ENCODE data around the gene USP30.
"Not testable (repeated sequence)": the region's sequence is repeated elsewhere in the genome, so short reads cannot be mapped to it uniquely, and the experiment has no call there.

The USP30 gene, protein sequence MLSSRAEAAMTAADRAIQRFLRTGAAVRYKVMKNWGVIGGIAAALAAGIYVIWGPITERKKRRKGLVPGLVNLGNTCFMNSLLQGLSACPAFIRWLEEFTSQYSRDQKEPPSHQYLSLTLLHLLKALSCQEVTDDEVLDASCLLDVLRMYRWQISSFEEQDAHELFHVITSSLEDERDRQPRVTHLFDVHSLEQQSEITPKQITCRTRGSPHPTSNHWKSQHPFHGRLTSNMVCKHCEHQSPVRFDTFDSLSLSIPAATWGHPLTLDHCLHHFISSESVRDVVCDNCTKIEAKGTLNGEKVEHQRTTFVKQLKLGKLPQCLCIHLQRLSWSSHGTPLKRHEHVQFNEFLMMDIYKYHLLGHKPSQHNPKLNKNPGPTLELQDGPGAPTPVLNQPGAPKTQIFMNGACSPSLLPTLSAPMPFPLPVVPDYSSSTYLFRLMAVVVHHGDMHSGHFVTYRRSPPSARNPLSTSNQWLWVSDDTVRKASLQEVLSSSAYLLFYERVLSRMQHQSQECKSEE

DNA sequence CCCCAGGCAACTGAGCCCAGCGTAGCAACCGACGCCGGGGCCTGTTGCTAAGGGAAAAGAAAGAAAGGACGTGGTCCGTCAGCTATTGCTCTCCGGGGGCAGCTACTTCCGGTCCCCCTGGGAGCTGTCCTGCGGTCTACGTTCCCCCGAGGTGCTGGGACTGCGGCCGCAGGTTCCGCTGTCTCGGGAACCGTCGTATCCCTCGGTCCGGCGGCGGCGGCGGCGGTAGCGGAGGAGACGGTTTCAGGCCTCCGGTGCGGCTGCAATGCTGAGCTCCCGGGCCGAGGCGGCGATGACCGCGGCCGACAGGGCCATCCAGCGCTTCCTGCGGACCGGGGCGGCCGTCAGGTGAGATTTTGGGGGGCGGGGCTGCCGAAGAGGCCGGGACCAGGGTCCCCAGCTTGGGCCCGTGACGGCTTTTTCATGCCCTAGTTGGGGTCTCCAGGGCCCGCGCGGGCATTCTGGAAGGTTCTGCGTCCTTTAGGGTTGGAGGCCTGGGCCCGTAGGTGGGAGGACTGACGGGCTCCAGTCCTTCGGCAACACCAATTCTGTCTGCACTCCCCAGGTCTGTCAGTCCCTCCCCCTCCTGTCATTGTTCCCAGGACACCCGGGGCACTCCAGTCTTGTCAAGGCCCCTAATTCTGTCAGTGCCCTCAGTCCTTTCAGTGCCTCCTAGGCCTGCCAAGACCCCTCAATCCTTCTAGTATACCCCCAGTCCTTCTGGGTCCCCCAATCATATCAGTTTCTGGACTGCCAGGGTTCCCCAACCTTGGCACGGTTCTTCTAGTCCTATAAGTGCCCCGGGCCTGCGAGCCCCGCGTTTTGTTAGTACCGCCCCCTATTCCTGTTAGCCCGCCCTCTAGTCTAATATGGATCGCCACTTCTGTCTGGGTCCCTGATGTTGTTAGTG is at the start of gene USP30:
USP30 (plus strand) TSS at position 163 of the 910 bp plus-strand sequence; CDS start at position 266, 103 bp downstream.
- DNase-seq = peak; percentile 87 to 89

DNA sequence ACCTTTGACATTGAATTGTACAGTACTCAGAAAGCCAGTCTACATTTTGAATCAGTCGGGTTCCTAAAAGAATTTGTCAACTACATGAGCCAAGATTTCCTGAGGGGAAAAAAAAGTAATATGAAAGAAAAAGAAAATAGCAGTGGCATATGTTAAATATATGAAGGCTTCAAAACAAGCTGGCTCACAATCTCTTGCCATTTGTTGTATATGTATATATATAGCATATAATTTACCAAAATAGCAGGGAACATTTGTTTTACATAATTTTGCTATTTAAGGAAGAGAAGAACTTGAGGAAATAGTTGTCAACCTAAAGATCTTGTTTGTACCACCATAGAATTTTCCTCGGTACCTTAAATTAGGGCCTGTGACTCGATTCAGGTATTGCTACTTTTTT is 48.4 kb upstream of the USP30 start:
- no peak for DNase-seq

DNA sequence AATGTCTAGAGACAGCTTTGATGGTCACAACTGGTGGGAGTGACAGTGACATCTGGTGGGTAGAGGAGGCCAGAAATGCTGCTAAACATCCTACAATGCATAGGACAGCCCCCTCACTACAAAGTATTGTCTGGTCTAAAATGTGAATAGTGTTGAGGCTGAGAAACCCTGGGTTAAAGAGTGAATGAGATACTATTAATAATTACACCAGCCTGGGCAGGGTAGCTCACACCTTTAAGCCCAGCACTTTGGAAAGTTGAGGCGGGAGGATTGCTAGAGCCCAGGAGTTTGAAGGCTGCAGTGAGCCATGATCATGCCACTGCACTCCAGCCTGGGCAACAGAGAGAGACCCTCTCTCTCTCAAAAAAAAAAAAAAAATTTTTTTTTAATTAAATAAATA is 42.6 kb upstream of the USP30 start:
- DNase-seq = no peak

DNA sequence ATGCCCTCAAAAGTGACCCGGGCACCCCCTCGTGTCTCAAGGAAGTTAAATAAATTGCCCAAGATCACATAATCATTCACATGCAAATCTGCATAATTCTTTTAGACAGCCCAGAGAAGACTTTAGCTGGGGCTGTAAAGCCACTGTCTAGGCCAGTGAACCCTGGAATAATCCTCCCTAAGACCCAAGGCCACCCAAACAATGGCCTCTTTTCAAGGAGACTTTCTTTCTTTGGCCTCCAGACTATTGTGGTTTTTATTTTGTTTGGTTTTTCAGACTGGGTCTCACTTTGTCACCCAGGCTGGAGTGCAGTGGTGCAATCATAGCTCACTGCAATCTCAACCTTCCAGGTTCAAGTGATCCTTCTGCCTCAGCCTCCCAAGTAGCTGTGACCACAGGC is 42.1 kb upstream of the USP30 start:
- no peak for DNase-seq

DNA sequence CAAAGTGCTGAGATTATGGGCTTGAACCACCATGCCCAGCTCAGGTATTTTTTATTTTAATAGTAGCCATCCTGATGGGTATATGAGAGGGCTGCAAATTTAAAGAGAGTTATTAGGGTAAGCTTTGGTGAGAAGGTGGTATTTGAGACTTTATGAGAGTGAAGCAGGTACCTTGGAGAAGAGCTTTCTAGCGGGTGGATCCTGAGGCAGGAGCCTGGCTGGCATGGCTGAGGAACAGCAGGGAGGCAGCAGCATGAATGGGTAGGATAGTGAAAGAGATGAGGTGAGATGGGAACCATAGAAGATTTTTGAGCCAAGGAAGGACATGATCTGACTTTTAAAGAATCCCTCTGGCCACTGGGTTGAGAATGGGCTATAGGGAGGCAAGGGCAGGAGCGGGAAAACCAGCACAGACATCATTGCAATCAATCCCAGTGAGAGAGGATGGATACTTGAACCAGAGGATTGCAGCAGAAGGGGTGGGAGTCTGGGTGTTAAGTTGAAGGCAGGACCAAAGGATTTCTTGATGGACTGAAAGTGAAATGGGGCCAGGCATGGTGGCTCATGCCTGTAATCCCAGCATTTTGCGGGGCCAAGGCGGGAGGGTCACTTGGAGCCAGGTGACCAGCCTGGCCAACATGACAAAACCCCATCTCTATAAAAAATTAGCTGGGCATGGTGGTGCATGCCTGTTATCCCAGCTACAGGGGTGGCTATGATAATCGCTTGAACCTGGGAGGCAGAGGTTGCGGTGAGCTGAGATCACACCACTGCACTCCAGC is 37.2 kb upstream of the USP30 start:
- DNase-seq = no peak

DNA sequence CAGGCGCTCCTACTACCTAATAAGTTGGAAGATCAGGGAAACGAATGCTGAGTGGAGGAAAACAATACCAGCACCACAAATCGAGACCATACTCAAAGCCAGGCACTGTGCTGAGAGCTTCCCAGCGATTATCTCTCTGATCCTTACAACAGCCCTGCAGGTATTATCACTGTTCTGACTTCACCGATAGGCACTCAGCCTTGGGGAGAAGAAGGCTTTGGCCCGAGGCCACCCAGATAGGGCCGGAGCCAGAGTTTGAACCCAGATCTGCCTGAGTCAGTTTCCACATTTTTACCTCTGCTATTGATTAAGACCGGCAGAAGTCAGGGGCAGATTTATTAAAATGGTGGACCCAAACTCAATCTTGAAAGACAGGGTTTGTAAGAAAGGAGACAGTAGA is 36.4 kb upstream of the USP30 start:
- no peak for DNase-seq

DNA sequence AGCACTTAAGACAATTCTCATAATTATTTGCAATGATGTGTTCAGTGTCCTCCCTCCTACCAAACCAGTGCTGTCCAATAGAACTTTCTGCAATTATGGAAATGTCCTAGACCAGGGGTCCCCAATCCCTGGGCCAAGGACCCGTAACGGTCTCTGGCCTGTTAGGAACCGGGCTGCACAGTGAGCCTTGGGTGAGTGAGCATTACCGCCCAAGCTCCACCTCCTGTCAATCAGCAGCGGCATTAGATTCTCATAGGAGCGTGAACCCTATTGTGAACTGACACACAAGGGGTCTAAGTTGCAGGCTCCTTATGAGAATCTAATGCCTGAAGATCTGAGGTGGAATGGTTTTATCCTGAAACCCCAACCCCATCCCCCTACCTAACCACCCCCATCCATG is 35.4 kb upstream of the USP30 start:
- DNase-seq = no peak

DNA sequence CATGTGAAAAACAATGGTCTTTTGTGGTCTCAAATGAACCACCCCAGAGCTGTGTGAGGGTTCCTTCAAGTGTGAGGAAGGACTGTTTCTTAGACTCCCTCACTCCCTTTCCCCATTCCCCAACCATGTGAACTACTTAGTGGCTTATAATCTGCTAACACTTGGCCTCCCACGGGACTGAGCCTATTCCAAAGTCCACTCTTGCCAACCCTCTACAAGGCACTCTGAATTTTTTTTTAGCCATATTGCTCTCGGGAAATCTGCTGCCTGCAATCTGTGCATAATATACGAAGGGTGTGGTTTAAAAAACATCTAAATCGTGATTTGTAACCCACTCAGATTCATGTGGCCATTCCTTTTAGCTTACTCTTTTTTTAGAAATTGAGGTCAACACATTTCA is 34.1 kb upstream of the USP30 start:
- DNase-seq = no peak

DNA sequence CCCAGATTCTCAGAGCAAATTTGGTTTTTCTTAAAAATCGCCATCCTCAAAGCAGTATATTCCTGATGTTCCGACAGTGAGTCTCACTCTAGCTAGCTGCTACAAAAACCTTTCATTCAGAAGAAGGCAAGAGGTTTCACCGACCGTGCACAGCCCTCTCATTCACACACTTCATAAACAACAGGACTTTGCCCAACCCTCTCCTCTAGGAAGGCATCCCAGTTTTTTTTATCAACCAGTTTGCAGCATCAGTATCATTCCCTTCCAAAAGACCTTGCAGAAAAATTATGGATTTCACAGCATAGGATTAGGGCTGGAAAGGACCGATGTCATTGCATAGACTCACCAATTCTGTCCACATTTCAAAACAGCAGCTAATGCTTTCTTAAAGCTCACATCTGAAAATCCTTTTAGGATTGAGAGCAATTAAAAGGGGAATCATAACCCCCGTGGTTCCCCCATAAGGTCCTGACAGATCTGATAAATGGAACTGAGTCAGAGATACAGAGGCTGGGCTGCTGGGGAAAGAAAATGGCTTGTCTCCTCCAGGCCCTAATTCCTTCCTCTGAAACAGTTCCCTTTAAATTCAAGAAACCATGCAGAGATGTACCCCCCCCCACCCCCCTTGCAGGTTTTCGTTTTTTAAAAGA is 32.1 kb upstream of the USP30 start:
- DNase-seq = no peak

DNA sequence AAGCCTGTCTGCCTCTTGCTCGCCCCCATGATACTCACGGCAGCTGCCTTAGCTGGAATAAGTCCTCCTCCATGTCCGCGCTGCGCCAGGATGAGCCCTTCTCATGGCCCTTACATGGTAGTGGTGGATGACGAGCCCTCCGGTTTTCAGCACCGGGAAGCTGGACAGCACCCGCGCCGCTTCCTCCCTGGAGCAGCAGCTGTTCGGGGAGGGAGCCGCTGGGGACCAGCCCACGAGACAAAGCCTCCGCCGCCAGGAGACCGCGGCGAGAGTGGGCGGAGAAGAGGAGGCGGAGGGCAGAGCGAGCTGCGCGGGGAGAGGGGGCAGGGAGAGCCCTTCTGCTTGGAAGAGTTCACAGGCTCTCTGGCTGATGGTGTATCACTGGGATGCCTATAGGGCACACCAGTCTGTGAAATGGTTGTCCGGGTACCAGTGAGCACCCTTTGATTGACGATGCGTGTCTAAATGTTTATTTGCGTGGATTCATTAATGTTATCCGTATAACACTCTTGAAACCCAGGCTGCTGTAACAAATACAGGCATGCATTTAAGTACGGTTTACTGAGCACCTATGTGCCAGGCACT is 31.5 kb upstream of the USP30 start, which contains the start of gene SVOP:
SVOP (minus strand) TSS at position 273 of the 585 bp plus-strand sequence; CDS start at position 73, 200 bp downstream.
- DNase-seq = peak; percentile 57 to 77

DNA sequence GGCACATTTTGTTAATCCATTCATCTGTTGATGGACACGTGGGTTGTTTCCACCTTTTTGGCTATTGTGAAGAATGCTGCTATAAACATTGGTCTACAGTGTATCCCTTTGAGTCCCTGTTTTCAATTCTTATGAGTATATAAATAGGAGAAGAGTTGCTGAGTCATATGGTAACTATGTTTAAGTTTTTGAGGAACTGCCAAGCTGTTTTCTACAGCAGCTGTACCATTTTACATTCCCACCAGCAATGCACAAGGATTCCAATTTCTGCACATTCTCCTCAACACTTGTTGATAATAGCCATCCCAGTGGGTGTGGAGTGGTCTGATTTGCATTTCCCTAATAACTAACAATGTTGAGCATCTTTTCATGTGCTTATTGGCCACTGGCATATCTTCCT is 24.6 kb upstream of the USP30 start:
- DNase-seq = peak in 1 of 2 experiments; percentile 2

DNA sequence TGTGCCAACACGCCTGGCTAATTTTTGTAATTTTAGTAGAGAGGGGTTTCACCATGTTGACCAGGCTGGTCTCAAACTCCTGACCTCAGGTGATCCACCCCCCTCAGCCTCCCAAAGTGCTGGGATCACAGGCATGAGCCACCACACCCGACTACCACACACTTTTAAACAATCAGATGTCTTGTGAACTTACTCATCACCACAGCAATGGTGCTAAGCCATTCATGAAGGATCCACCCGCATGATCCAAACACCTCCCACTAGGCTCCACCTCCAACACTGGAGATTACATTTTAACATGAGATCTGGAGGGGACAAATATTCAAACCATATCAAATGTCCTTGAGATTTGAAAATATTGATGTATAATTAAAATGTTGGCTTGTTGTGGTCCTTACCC is 23.8 kb upstream of the USP30 start:
- DNase-seq = not testable (repeated sequence)

DNA sequence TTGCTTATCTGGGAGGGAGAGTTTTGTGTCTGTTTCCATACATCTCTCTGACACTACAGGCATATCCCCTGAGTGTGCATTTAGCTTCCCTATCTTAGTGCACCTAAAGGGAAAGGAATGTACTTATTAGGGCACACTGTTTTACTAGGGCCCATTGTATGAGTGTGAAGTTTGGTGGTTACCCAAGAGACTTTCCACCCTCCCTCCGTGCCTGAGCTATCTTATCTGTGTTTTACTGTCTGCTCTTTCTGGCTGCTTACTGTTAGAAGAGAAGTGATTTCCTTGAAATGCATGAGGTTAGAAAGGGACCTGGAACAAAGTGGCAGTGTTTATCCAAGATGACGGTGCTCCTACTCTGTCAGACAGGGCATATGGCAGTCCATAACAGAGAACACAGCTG is 23.0 kb upstream of the USP30 start:
- DNase-seq = no peak

DNA sequence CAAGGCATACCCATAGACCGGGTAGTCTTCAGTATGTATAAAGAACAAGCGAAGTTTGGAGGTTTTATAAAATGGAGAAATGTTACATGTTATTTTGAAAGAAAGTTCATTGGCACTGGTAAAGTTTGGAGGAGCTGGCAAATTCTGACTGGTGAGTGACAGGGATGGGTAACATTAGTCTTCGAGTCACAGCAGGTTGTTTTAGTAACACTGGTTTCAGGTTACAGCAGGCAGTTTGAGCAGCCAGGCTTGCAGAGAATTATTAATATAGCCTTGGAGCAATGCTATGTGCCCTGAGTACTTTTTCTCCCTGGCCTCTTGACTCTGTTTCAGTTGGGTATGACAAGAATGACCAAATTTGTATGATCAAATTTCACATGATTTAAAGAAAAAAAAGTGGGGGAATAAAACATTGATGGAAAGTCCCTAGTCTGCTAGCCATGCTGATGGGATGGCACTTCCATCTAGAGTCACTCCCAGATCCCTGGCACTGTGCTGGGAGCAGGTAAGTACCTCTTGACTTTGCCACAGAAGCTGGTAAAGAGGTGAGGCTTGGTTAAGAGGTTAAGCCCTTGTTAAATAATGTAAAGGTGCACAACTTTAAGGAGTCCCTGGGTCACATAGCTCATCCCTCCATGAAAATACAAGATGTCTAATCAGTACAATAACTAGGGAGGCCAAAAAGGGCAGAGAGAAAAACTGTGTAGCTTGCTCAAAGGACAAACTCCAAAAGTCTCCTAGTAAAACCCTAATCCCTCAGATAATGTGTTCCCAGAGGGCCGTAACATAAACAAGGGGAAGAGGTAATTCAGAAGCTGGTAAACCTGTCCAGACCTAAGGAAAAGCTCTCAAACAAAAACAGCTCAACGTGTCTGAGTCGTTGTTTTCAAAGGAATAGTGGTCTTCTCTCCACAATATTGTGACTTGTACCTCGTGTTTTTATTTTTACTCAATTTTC is 18.9 kb upstream of the USP30 start:
- DNase-seq = no peak

DNA sequence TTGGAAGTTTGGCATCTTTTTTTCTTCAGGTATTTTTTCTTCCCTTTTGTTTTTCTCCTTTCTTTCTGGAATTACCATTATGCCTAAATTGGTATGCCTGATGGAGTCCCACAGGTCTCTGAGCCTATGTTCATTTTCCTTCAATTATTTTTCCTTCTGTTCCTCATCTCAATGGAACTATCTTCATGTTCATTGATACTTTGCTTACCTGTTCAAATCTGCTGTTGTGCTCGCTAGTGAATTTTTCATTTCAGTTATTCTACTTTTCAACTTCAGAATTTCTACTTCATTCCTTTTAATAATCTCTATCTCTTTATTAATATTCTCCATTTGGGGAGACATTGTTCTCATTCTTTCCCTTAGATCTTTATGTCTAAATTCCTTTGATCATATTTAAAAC is 15.4 kb upstream of the USP30 start:
- DNase-seq = no peak

DNA sequence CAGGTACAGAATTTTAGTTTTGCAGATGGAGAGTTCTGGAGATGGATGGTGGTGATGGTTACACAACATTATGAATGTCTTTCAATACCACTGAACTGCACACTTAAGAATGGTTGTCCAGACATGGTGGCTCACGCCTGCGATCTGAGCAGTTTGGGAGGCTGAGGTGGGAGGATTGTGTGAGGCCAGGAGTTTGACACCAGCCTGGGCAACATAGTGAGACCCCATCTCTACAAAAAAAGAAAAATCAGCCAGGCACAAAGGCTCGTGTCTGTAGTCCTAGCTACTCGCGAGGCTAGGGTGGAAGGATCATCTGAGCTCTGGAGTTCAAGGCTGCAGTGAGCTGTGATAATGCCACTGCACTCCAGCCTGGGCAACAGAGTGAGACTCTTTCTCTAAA is 8.1 kb upstream of the USP30 start:
- no peak for DNase-seq

DNA sequence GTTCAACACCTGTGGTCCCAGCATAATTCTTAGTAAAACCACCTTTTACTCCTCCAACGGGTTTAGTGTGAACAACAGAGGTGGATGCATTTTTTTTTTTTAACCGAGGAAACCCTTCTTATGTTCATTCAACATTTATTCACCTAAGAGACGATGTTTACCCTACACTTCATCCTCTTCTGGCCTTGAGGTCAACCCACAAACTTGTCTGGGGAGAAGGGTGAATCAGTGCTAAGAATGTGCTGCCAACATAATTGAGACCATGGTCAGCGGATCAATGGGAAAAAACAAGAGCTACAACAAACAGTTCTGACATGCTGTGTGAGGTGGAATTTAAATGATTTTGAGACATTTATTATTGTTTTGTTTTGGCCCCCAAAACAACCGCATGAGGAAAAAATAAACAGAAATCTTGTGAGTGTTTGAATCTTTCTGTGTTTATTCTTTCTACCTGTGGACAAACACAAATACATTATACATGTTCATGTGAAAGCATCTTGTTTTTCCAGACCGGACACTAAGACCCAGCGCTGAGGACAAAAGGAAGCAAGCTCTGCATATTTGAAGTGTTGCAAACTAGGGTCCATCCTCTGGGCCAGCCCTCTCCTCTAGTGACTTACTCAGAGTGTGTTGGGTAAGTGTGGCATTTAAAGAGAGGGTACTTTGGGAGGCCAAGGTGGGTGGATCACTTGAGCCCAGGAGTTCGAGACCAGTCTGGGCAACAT is 5.1 kb upstream of the USP30 start:
- no peak for DNase-seq

DNA sequence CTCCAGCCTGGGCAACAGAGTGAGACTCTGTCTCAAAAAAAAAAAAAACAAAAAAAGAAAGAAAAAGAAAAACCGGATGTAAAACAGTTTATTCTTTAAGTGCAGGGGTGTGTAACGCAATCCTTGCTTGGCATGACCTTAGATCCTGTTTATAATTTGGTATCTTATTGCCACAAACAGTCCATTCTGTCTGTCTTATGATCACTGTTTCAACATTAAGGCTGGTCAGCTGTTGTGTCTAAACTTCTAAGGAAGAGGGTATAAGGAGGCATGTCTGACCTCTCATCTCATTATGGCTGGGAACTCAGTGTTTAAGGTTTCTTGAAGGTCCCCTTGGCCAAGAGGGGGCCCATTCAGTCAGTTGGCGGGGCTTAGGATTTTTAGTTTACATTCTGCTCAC is 3.7 kb upstream of the USP30 start:
- not testable (repeated sequence) for DNase-seq

DNA sequence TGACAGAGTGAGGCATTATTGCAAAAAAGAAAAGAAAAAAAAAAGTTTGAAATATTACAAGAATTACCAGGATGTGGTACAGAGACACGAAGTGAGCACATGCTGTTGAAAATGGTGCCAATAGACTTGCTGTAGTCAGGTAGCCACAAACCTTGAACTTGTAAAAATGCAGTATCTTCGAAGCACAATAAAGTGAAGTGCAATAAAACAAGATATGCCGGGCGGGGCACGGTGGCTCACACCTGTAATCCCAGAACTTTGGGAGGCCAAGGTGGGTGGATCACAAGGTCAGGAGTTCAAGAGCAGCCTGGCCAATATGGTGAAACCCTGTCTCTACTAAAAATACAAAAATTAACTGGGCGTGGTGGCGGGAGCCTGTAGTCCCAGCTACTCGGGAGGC is 2.6 kb upstream of the USP30 start:
- not testable (repeated sequence) for DNase-seq

DNA sequence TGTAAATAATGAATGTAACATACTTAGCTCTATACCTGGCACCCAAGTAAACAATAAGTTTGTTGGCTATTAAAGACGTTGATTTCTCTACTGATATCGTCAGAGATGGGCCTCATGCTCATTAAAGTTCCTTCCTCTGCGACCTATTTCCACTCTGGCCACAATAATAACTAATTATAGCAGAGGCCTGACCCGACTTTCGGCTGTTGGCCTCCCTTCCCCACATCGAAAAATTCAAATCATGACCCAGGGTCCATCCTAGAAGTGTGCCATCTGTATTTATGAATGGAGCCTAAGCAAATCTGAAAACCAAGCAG is 321 bp upstream of the USP30 start:
- no peak for DNase-seq
